HepG2 (cell line): ENCODE results near the gene SLC38A2. TPM values are rescaled to one million over a fixed set of nuclear protein-coding genes. Genes with fewer than 3 reads are reported as not detected.

ENCODE experiments used
- ATAC-seq: fragments of 200-7000 bp; cut with Tn5 transposase; 3 replicates; pipeline ENCODE4 v1.9.1; 2020; ENCODE audit warnings: mild to moderate bottlenecking, moderate library complexity
- BruUV-seq: library from RNA; stranded (reverse); fragments of 400-500 nt; replicated peaks from 2 replicates; lab custom pipeline; 2021; lab: Mats Ljungman, UMichigan
- CTCF ChIA-PET: fragments of 300-600 bp; formaldehyde crosslinking; extraction: SDS; loops from one replicate; lab custom pipeline; 2021; ENCODE audit warnings: low total read pairs, inconsistent platforms, low intra/inter-chr PET ratio; lab: Yijun Ruan, JAX
- POLR2A ChIA-PET: fragments of 350-600 bp; sonication (Branson Sonifier 250); formaldehyde crosslinking; loops from one replicate; lab custom pipeline; 2020; ENCODE audit warnings: antibody characterized with exemption, inconsistent platforms; lab: Yijun Ruan, JAX
- DNase-seq: peaks from one replicate; pipeline ENCODE4 v3.0.0-alpha.2; 2015; ENCODE audit warnings: low spot score
- FAIRE-seq: peaks from 3 replicates; lab custom pipeline; 2011; peaks lifted over from hg19 to GRCh38; lab: Jason Lieb, UNC
- H2AFZ ChIP-seq: one replicate; pipeline ENCODE4 v1.6.1; 2011; ENCODE audit warnings: low read length, inconsistent platforms
- H3K27ac ChIP-seq: fragments of 300-600 bp; 3 replicates; pipeline ENCODE4 v1.8.0; 2011; ENCODE audit warnings: mixed run types, mild to moderate bottlenecking, mixed read lengths, low read length, inconsistent platforms; ENCODE audit not compliant: insufficient read depth; ENCODE audit errors: extremely low read length
- H3K27me3 ChIP-seq, 2 experiments: fragments of 200-600 bp in 1 of 2; 2 replicates in 1 of 2; 3 replicates in 1 of 2; pipeline versions ENCODE4 v1.6.0 to v1.8.0; 2011; ENCODE audit warnings: low read length in 2 of 2, mild to moderate bottlenecking in 2 of 2, moderate library complexity in 2 of 2, inconsistent platforms in 1 of 2; ENCODE audit not compliant: insufficient read depth in 2 of 2, control insufficient read depth in 1 of 2
- H3K36me3 ChIP-seq, 2 experiments: fragments of 200-600 bp in 1 of 2; replicated peaks in 1 of 2; 2 replicates in 1 of 2; 3 replicates in 1 of 2; pipeline versions ENCODE4 v1.5.1 to v1.8.0; 2011; ENCODE audit warnings: low read length in 2 of 2, inconsistent platforms in 1 of 2; ENCODE audit not compliant: insufficient read depth in 2 of 2, control insufficient read depth in 1 of 2
- H3K4me1 ChIP-seq: 2 replicates; pipeline ENCODE4 v1.5.1; 2012; ENCODE audit warnings: low read length, inconsistent platforms; ENCODE audit not compliant: insufficient read depth
- H3K4me2 ChIP-seq: 2 replicates; pipeline ENCODE4 v1.6.0; 2011; ENCODE audit warnings: low read depth, low read length, inconsistent platforms
- H3K4me3 ChIP-seq, 3 experiments: fragments of 200-600 bp in 1 of 3; sonication (generic), shearing (Covaris generic) in 1 of 3; replicated peaks in 1 of 3; 2 replicates each; pipeline ENCODE4 v1.5.1; 2011 to 2016; ENCODE audit warnings: low read length in 3 of 3, inconsistent platforms in 2 of 3, low read depth in 2 of 3, mild to moderate bottlenecking in 2 of 3, control low read depth in 1 of 3, mixed read lengths in 1 of 3; ENCODE audit not compliant: insufficient read depth in 1 of 3
- H3K79me2 ChIP-seq: one replicate; pipeline ENCODE4 v1.6.1; 2011; ENCODE audit warnings: low read length, inconsistent platforms; ENCODE audit not compliant: insufficient read depth
- H3K9ac ChIP-seq: 2 replicates; pipeline ENCODE4 v1.6.0; 2011; ENCODE audit warnings: mild to moderate bottlenecking, low read depth, low read length, inconsistent platforms; ENCODE audit not compliant: insufficient read depth
- H3K9me3 ChIP-seq: 2 replicates; pipeline ENCODE4 v1.5.1; 2012; ENCODE audit warnings: mild to moderate bottlenecking, low read length
- H4K20me1 ChIP-seq: 2 replicates; pipeline ENCODE4 v1.6.0; 2011; ENCODE audit warnings: inconsistent platforms, mild to moderate bottlenecking, low read length, moderate library complexity; ENCODE audit not compliant: insufficient read depth
- CAMTA2 ChIP-seq: sonication (generic); formaldehyde crosslinking; IDR thresholded peaks from 2 replicates; pipeline ENCODE4 v1.4.0; 2020; ENCODE audit warnings: mild to moderate bottlenecking, missing genetic modification reagents, borderline replicate concordance
- DMAP1 ChIP-seq: IDR thresholded peaks from 2 replicates; pipeline ENCODE4 v1.6.1; 2016
- HIVEP1 ChIP-seq: sonication (generic); formaldehyde crosslinking; IDR thresholded peaks from 2 replicates; pipeline ENCODE4 v1.4.0; 2020; ENCODE audit warnings: mild to moderate bottlenecking, missing genetic modification reagents
- HMGXB4 ChIP-seq, 2 experiments: sonication (generic) in 1 of 2; formaldehyde crosslinking in 1 of 2; IDR thresholded peaks; 2 replicates each; pipeline versions ENCODE4 v1.4.0 to v1.6.1; 2018 to 2020; ENCODE audit warnings: missing genetic modification reagents in 2 of 2, borderline replicate concordance in 1 of 2, low read depth in 1 of 2, mild to moderate bottlenecking in 1 of 2, missing biosample characterization in 1 of 2
- PAXIP1 ChIP-seq: sonication (generic); formaldehyde crosslinking; conservative IDR thresholded peaks from 2 replicates; pipeline ENCODE4 v1.4.0; 2020; ENCODE audit warnings: mild to moderate bottlenecking, missing genetic modification reagents, moderate library complexity
- SKIL ChIP-seq: sonication (generic); formaldehyde crosslinking; IDR thresholded peaks from 2 replicates; pipeline ENCODE4 v1.8.0; 2022; ENCODE audit warnings: missing genetic modification reagents, mild to moderate bottlenecking, moderate library complexity, borderline replicate concordance
- SNAI1 ChIP-seq: sonication (generic); formaldehyde crosslinking; IDR thresholded peaks from 2 replicates; pipeline ENCODE4 v1.5.0; 2020; ENCODE audit warnings: mild to moderate bottlenecking, missing genetic modification reagents, borderline replicate concordance
- SP1 ChIP-seq, 2 experiments: fragments of 450-650 bp in 1 of 2; sonication (generic) in 1 of 2; formaldehyde crosslinking in 1 of 2; IDR thresholded peaks; 2 replicates each; pipeline versions ENCODE4 v1.4.0 to v1.6.1; 2016 to 2020; ENCODE audit warnings: missing genetic modification reagents in 1 of 2
- U2AF2 ChIP-seq: fragments of 200-400 bp; formaldehyde crosslinking; IDR thresholded peaks from 2 replicates; pipeline ENCODE4 v1.6.1; 2017; ENCODE audit warnings: low read depth, mild to moderate bottlenecking, low read length
- YEATS4 ChIP-seq: sonication (generic); formaldehyde crosslinking; IDR thresholded peaks from 2 replicates; pipeline ENCODE4 v1.4.0; 2020; ENCODE audit warnings: missing genetic modification reagents, borderline replicate concordance
- ZBTB38 ChIP-seq: sonication (generic); formaldehyde crosslinking; IDR thresholded peaks from 2 replicates; pipeline ENCODE4 v1.5.1; 2020; ENCODE audit warnings: mild to moderate bottlenecking, missing genetic modification reagents
- ZKSCAN8 ChIP-seq: IDR thresholded peaks from 2 replicates; pipeline ENCODE4 v1.6.1; 2016; ENCODE audit warnings: borderline replicate concordance, missing genetic modification reagents, missing compliant biosample characterization
- ZNF589 ChIP-seq: sonication (generic); formaldehyde crosslinking; conservative IDR thresholded peaks from 2 replicates; pipeline ENCODE4 v1.8.0; 2022; ENCODE audit warnings: mild to moderate bottlenecking, moderate library complexity, missing genetic modification reagents
- ZNF878 ChIP-seq: sonication (generic); formaldehyde crosslinking; IDR thresholded peaks from 2 replicates; pipeline ENCODE4 v1.8.1; 2023; ENCODE audit warnings: mild to moderate bottlenecking, missing genetic modification reagents, moderate library complexity
- WGBS: methylation state at CpG from one replicate; pipeline ENCODE4 v1.1.6; 2017; ENCODE audit warnings: low lambda C conversion rate; 5-methylcytosine and 5-hydroxymethylcytosine counted together
- in situ Hi-C: cut with HindIII; loops from 2 replicates; pipeline ENCODE4 v1.10.0; 2017; ENCODE audit warnings: low pct_unique_long_range_greater_than_20kb; ENCODE audit not compliant: extremely low pct_ligation_motif_present
- intact Hi-C: fragments of 100-400 bp; cut with micrococcal nuclease; formaldehyde crosslinking; loops from one replicate; pipeline ENCODE4 v1.10.0; 2022; ENCODE audit not compliant: unreplicated experiment
- polyA plus RNA-seq, 8 experiments: library from polyadenylated mRNA; depleted of rRNA in 3 of 8; stranded (reverse) in 7 of 8; unstranded in 1 of 8; fragments of >200 nt; fragmentation: Illumina TruSeq in 4 of 8; extraction: Trizol in 4 of 8; gene quantifications; 2 replicates each; pipeline versions ENCODE4 v1.2.1 to v1.2.3, GENCODE V29; 2011 to 2016; ENCODE audit warnings: low read depth in 4 of 8, missing spikeins in 1 of 8, mixed read lengths in 1 of 8; ENCODE audit not compliant: insufficient read depth in 1 of 8
- total RNA-seq, 5 experiments: library from RNA; depleted of rRNA; stranded (reverse); fragments of >200 nt; fragmentation: Illumina TruSeq; extraction: Trizol; gene quantifications; 2 replicates each; pipeline ENCODE4 v1.2.3, GENCODE V29; 2016; ENCODE audit warnings: low read depth in 1 of 5

The SLC38A2 gene
- total and polyA plus RNA-seq, 2 of the 13 experiments (the other 11 are each of a cell fraction or from before 2014, with no cell fraction given), result 368 to 880 TPM

- Histone ChIP-seq H4K20me1 (no peaks in the 10 kb centered on the region), H3K27me3 (no peaks in the 10 kb centered on the region; a peak in 1 of 5 replicates), H3K4me2 (peak overlapping the region; percentile 85), H3K36me3 (no peaks in the 10 kb centered on the region; a peak in 1 of 5 replicates), H3K4me1 (peaks cover 69% of the 10 kb centered on the region), H3K4me3 (peak overlapping the region; percentile 67 to 90 (median 73)), H3K27ac (peak overlapping the region; percentile 98), H3K79me2 (peaks cover 22% of the 10 kb centered on the region), H2AFZ (no peak overlapping the region), H3K9me3 (no peaks in the 10 kb centered on the region), H3K9ac (peak overlapping the region; percentile 97)
- FAIRE-seq (no peak), ATAC-seq (peak; percentile 84), DNase-seq (peak; percentile 67)
- ChIA-PET CTCF (no interaction called here), POLR2A (interaction anchor here (0.7 to 7.1 kb wide), 7 partner anchors 12 to 172 kb away, joined by 3 to 91 read pairs (median 4); partner anchors contain the start of gene SLC38A2)
- BruUV-seq, result TSS peak; percentile 78
- WGBS, result 3% methylated on average over 18 of the region's 47 CpGs
- intact Hi-C loops, result loop anchor here (1.0 to 2.0 kb wide), 4 partner anchors 11 to 277 kb away; no protein-coding TSS in a partner anchor
- in situ Hi-C loops, result no loop called here
- TF ChIP-seq DMAP1 (CRISPR knock-in tag) (peak; percentile 93; the same call in 1 of the 2 replicates), ZNF878 (CRISPR knock-in tag) (no peak), SNAI1 (CRISPR knock-in tag) (peak; percentile 83; the same call in 1 of the 2 replicates), PAXIP1 (peak; percentile 6; the same call in 1 of the 2 replicates), SKIL (no peak), SP1 (IDR thresholded peaks at IDR 0.05) (no peak), SP1 (CRISPR knock-in tag; IDR thresholded peaks at IDR 0.05) (peak; percentile 43; the same call in 1 of the 2 replicates), U2AF2 (0 out of 2 replicates have a peak, but pooled peaks have one; percentile 45), ZBTB38 (CRISPR knock-in tag) (peak; percentile 57), HMGXB4 (CRISPR knock-in tag; IDR thresholded peaks at IDR 0.05; ENCODE audit: borderline replicate concordance in 1 of 2, low read depth in 1 of 2) (peak in 1 of 2 experiments; percentile 66; a peak in 1 of 4 replicates), HIVEP1 (0 out of 2 replicates have a peak, but pooled peaks have one; percentile 68), ZNF589 (0 out of 2 replicates have a peak, but pooled peaks have one; percentile 66), ZKSCAN8 (CRISPR knock-in tag) (no peak), YEATS4 (CRISPR knock-in tag) (peak; percentile 84), CAMTA2 (peak; percentile 54; the same call in 1 of the 2 replicates)
These were observed 11.3 kb upstream of the SLC38A2 start for GRCh38 chr12:46383654-46384450.
